Osteoblast (primary cell): ENCODE measurements around the gene RHPN2. TPM values are rescaled to one million over a fixed set of nuclear protein-coding genes. Genes with fewer than 3 reads are reported as not detected.
A peak's percentile ranks its signal among the peaks of the same experiment; 100 is the strongest.
"Not testable (repeated sequence)": the region's sequence is repeated elsewhere in the genome, so short reads cannot be mapped to it uniquely, and the experiment has no call there.

Experiments used
- DNase-seq: peaks from one replicate; pipeline ENCODE4 v3.0.0; 2011; ENCODE audit warnings: low spot score, mixed read lengths; ENCODE audit not compliant: insufficient read length; ENCODE audit errors: missing footprints
- H2AFZ ChIP-seq: 2 replicates; pipeline ENCODE4 v1.6.0; 2011; ENCODE audit warnings: mild to moderate bottlenecking, low read length
- H3K27ac ChIP-seq: 2 replicates; pipeline ENCODE4 v1.5.1; 2011; ENCODE audit warnings: mild to moderate bottlenecking, low read depth, low read length, moderate library complexity
- H3K27me3 ChIP-seq: 2 replicates; pipeline ENCODE4 v1.6.0; 2012; ENCODE audit warnings: mild to moderate bottlenecking, control low read depth, inconsistent platforms, low read length, moderate library complexity; ENCODE audit not compliant: insufficient read depth
- H3K36me3 ChIP-seq: 2 replicates; pipeline ENCODE4 v1.5.1; 2011; ENCODE audit warnings: mild to moderate bottlenecking, low read length, control low read depth, moderate library complexity; ENCODE audit not compliant: insufficient read depth
- H3K4me1 ChIP-seq: 2 replicates; pipeline ENCODE4 v1.5.1; 2011; ENCODE audit warnings: mild to moderate bottlenecking, low read length, control low read depth, moderate library complexity; ENCODE audit not compliant: insufficient read depth
- H3K4me2 ChIP-seq: 2 replicates; pipeline ENCODE4 v1.6.0; 2011; ENCODE audit warnings: mild to moderate bottlenecking, low read length; ENCODE audit not compliant: insufficient read depth
- H3K4me3 ChIP-seq: fragments of 200-600 bp; sonication (generic); 3 replicates; pipeline ENCODE4 v1.5.1; 2012; ENCODE audit warnings: mild to moderate bottlenecking, low read length, inconsistent platforms; ENCODE audit not compliant: insufficient read depth
- H3K79me2 ChIP-seq: 2 replicates; pipeline ENCODE4 v1.6.0; 2012; ENCODE audit warnings: mild to moderate bottlenecking, low read length, control low read depth, inconsistent platforms; ENCODE audit not compliant: insufficient read depth
- H3K9me3 ChIP-seq: 2 replicates; pipeline ENCODE4 v1.5.1; 2011; ENCODE audit warnings: low read depth, low read length, control low read depth
- H4K20me1 ChIP-seq: 2 replicates; pipeline ENCODE4 v1.6.0; 2012; ENCODE audit warnings: mild to moderate bottlenecking, low read length, control low read depth; ENCODE audit not compliant: insufficient read depth
- total RNA-seq: library from RNA; depleted of rRNA; stranded (reverse); fragments of >200 nt; gene quantifications from 2 replicates; pipeline ENCODE4 v1.2.3, GENCODE V29; 2012
- TF ChIP-seq, protein P1 (sequence below): IDR thresholded peaks from 2 replicates; pipeline ENCODE4 v1.5.1; 2011; ENCODE audit warnings: mild to moderate bottlenecking, low read depth, low read length, moderate library complexity; ENCODE audit errors: extremely low read depth

The RHPN2 gene
- total RNA-seq, 1 donor: 1.4 TPM

DNA sequence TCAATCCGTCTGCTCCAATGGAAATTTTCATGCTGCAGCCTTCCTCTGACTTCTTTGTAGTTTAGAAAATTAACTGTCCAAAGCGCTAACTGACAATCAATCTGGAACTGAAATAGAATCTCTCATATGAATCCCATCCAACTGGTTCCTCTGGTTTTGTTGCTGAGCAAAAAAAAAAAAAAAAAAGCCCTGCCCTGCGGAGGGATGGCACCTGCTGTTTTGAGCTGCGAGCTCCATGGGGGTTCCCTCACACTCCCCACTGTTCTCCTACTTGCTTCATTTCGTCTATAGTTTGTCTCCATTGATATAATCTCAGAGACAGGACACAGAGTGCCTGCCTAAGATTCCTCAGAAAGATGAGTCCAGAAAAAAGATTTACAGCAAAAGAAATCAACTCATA, 59.2 kb downstream of the RHPN2 start:
- Histone ChIP-seq H3K4me1 (no peaks in the 10 kb centered on the region), H3K27me3 (no peaks in the 10 kb centered on the region), H3K79me2 (no peaks in the 10 kb centered on the region), H3K27ac (no peak overlapping the region), H3K9me3 (no peaks in the 10 kb centered on the region), H3K4me3 (no peak overlapping the region), H4K20me1 (no peaks in the 10 kb centered on the region), H2AFZ (no peak overlapping the region), H3K36me3 (no peaks in the 10 kb centered on the region), H3K4me2 (no peak overlapping the region)
- DNase-seq: no peak
- TF ChIP-seq, protein P1, sequence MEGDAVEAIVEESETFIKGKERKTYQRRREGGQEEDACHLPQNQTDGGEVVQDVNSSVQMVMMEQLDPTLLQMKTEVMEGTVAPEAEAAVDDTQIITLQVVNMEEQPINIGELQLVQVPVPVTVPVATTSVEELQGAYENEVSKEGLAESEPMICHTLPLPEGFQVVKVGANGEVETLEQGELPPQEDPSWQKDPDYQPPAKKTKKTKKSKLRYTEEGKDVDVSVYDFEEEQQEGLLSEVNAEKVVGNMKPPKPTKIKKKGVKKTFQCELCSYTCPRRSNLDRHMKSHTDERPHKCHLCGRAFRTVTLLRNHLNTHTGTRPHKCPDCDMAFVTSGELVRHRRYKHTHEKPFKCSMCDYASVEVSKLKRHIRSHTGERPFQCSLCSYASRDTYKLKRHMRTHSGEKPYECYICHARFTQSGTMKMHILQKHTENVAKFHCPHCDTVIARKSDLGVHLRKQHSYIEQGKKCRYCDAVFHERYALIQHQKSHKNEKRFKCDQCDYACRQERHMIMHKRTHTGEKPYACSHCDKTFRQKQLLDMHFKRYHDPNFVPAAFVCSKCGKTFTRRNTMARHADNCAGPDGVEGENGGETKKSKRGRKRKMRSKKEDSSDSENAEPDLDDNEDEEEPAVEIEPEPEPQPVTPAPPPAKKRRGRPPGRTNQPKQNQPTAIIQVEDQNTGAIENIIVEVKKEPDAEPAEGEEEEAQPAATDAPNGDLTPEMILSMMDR: no peak

DNA sequence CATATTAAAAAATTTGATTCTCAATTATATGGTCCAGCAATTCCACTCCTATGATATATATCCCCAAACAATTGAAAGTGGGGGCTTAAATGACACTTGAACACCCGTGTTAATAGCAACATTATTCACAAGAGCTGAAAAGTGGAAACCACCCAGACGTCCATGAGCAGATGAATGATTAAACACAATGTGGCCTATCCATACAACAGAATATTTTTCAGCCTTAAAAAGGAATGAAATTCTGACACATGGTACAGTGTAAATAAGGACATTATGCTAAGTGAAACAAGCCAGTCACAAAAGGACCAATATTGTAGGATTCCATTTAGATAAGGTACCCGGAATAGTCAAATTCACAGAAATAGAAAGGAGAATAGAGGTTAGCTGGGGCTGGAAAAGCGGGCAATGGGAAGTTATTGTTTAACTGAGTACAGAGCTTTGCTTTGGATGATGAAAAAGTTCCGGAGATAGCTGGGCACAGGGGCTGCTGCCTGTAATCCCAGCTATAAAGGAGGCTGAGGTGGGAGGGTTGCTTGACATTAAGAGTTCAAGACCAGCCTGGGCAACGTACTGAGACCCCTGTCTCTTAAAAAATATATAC, 61.2 kb downstream of the RHPN2 start:
- H3K9me3 ChIP-seq, H3K4me2 ChIP-seq, H3K36me3 ChIP-seq, H3K4me1 ChIP-seq, DNase-seq, H4K20me1 ChIP-seq, H3K27ac ChIP-seq, H2AFZ ChIP-seq, H3K79me2 ChIP-seq, H3K4me3 ChIP-seq, H3K27me3 ChIP-seq: not testable (repeated sequence)

DNA sequence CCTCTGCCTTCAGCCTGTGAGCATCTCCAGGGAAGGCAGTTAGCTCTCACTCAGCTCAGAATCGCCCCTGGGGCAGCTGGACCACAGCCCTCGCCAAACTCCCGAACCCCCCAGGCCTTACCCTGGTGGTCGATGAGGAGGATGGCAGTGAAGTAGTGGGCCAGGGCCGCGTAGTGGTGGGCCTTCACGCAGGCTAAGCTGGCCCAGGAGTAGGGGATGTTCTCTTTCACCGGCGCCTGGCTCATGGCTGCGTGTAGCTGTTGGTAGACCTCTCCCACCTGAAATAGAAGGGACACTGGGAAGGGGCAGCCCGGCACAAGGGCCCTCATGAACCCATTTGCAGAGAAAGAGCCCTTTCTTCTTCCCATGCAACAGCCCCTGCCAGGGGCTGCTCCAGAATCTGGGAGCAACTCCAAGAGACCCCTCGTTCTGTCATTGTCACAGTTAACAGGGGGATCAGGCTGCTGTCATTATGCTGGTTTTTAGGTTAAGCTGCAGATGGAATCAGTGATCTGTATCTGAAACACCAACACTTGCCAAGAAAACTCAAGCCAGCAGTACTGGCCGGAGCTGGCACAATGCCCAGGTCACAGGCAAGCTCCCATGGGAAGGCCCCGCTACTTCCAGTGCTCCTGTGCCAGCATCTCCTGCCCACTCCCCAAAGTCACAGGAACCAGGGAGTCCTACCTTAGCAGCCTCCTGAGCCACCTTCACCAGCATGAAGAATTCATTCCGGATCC, 62.4 kb downstream of the RHPN2 start:
- H3K79me2 ChIP-seq, H3K4me3 ChIP-seq, H3K4me1 ChIP-seq, H3K27ac ChIP-seq, H3K36me3 ChIP-seq, H3K27me3 ChIP-seq, H4K20me1 ChIP-seq, H2AFZ ChIP-seq, H3K9me3 ChIP-seq, H3K4me2 ChIP-seq: not testable (repeated sequence)
- DNase-seq: peak; percentile 29

DNA sequence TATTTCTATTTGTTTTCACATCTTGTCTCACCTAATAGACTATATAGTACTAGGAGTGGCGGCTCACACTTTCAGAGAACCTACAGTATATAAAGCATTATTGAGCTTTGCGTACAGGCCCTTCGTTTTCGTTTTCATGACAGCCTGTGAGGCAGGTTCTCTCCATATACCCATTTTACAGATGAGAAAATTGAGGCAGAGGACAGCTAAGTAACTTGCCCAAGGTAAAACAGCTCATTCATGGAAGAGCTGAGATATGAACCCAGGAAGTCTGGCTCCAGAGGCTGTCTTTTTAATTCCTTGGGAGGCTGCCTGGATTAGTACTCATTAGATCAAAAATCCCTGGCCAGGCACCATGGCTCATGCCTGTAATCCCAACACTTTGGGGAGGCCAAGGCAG, 63.8 kb downstream of the RHPN2 start:
- no peaks in the 10 kb centered on the region for H3K4me1 ChIP-seq
- no peak overlapping the region for H3K27ac ChIP-seq
- H3K4me2 ChIP-seq: no peak overlapping the region
- no peaks in the 10 kb centered on the region for H3K9me3 ChIP-seq
- no peaks in the 10 kb centered on the region for H3K79me2 ChIP-seq
- no peaks in the 10 kb centered on the region for H3K27me3 ChIP-seq
- H3K36me3 ChIP-seq: no peaks in the 10 kb centered on the region
- H2AFZ ChIP-seq: no peak overlapping the region
- TF ChIP-seq, protein P1: no peak
- no peak overlapping the region for H3K4me3 ChIP-seq
- no peak for DNase-seq
- H4K20me1 ChIP-seq: no peaks in the 10 kb centered on the region

DNA sequence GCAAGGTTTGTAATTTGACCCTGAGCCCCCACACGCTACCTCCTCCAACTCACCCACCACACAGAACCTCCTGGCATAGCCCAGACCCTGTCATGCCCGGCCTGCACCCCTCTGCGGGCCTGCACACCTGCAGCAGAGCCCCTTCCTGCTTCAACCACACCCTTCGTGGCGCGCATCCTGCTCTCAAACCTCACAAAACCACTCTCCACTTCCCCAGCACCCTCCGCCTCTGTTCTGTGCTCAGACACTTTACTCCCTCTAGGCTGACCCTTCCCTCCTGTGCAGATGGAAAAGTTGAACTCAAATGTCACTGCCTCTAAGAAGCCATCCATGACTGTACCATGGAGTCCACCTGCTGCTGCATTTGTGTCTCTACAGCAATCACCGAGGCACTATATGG, 64.2 kb downstream of the RHPN2 start:
- Histone ChIP-seq H3K4me1 (no peaks in the 10 kb centered on the region), H3K27me3 (no peaks in the 10 kb centered on the region), H3K36me3 (no peaks in the 10 kb centered on the region), H2AFZ (no peak overlapping the region), H3K9me3 (no peaks in the 10 kb centered on the region), H3K79me2 (no peaks in the 10 kb centered on the region), H4K20me1 (no peaks in the 10 kb centered on the region), H3K4me2 (no peak overlapping the region), H3K27ac (no peak overlapping the region), H3K4me3 (no peak overlapping the region)
- no peak for DNase-seq
- TF ChIP-seq, protein P1: no peak
